Gastrocnemius medialis (tissue), 4 donors: ENCODE results near the gene OR2T1.
"Not testable (repeated sequence)": the region's sequence is repeated elsewhere in the genome, so short reads cannot be mapped to it uniquely, and the experiment has no call there.

Source experiments
- CTCF ChIP-seq, 5 experiments: fragments of 450-650 bp in 3 of 5; fragments of 200-600 bp in 2 of 5; sonication (generic) in 2 of 5; IDR thresholded peaks in 4 of 5; conservative IDR thresholded peaks in 1 of 5; 1 replicate in 4 of 5; 2 replicates in 1 of 5; pipeline ENCODE4 v1.5.1; 2016 to 2019; ENCODE audit warnings: antibody characterized with exemption in 5 of 5, mild to moderate bottlenecking in 3 of 5, moderate library complexity in 3 of 5
- POLR2A ChIP-seq, 2 donors: fragments of 450-650 bp; IDR thresholded peaks; one replicate each; pipeline ENCODE4 v1.6.1; 2017; ENCODE audit warnings: antibody characterized with exemption in 2 of 2, mild to moderate bottlenecking in 2 of 2, moderate library complexity in 2 of 2

GRCh38 chr1:248433811-248434415 is 31.1 kb downstream of the OR2T1 start:
- not testable (repeated sequence) for TF ChIP-seq CTCF (IDR thresholded peaks at IDR 0.05 in 4 of 5, conservative IDR thresholded peaks at IDR 0.05 in 1 of 5); POLR2A (IDR thresholded peaks at IDR 0.05)
